ENCODE data around the gene DDAH1.
A peak's percentile ranks its signal among the peaks of the same experiment; 100 is the strongest.

DDAH1 gene

DNA sequence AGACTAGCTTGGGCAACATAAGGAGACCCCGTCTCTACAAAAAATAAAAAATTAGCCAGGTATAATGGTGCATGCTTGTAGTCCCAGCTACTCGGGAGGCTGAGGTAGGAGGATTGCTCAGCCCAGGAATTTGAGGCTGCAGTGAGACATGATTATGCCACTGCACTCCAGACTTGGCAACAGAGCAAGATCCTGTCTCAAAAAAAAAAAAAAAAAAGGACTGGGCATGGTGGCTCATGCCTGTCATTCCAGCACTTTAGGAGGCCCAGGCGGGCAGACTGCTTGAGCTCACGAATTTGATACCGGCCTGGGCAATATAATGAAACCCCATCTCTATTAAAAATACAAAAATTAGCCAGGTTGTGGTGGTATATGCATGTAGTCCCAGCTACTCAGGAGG lies 141.2 kb downstream of the DDAH1 start:
- DNase-seq = no peak

- no peak for DNase-seq
These were observed 142.3 kb downstream of the DDAH1 start for GRCh38 chr1:85322655-85323054.

- no peak for DNase-seq
These were observed 143.6 kb downstream of the DDAH1 start for GRCh38 chr1:85321237-85321964.

GRCh38 chr1:85320371-85321131 lies 144.4 kb downstream of the DDAH1 start:
- DNase-seq = no peak

DNA sequence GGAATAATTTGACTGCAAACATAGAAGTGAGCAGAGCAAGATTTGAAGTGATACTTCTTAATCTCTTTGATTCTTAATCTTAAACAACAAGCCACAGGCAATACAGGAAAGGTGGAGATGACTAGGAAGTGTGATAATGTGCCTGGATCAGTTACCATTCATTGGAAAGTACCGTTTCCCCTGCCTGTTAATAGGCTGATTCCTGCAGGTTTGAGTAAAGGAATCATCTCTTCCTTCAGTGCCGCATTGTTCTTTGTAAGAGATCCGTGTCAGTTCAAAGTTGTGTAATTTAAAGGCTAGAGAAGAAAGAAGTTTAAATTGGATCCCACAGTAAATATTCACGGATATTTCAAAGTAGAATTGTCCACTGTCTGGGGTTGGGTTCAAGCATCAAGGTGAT lies 145.0 kb downstream of the DDAH1 start:
- DNase-seq = no peak

GRCh38 chr1:85319491-85319890 lies 145.5 kb downstream of the DDAH1 start:
- no peak for DNase-seq

DNA sequence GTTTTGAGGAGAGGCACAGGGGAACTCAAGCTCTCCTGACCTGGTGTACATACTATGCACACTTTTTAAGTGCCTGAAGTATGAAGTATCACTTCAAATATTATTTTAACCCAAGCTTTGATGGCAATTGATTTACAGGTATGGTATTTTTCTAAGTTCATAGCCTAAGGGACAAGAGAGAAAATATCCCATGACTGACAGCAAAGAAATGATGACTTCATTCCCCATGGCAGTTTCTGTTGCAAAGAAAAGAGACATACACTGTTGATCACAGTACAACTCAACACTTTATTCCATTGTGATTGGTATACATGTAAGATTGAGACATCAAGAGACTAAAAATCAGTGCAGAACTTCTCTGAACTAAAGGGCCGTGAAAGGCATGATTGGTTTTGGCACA lies 146.7 kb downstream of the DDAH1 start:
- DNase-seq = no peak

- DNase-seq = no peak
These were observed 147.4 kb downstream of the DDAH1 start for GRCh38 chr1:85317560-85317959.

- no peak for DNase-seq
These were observed 148.6 kb downstream of the DDAH1 start for GRCh38 chr1:85316321-85316720.

GRCh38 chr1:85315789-85316188 lies 149.2 kb downstream of the DDAH1 start:
- DNase-seq = no peak

GRCh38 chr1:85314726-85315125 lies 150.2 kb downstream of the DDAH1 start:
- DNase-seq = no peak

DNA sequence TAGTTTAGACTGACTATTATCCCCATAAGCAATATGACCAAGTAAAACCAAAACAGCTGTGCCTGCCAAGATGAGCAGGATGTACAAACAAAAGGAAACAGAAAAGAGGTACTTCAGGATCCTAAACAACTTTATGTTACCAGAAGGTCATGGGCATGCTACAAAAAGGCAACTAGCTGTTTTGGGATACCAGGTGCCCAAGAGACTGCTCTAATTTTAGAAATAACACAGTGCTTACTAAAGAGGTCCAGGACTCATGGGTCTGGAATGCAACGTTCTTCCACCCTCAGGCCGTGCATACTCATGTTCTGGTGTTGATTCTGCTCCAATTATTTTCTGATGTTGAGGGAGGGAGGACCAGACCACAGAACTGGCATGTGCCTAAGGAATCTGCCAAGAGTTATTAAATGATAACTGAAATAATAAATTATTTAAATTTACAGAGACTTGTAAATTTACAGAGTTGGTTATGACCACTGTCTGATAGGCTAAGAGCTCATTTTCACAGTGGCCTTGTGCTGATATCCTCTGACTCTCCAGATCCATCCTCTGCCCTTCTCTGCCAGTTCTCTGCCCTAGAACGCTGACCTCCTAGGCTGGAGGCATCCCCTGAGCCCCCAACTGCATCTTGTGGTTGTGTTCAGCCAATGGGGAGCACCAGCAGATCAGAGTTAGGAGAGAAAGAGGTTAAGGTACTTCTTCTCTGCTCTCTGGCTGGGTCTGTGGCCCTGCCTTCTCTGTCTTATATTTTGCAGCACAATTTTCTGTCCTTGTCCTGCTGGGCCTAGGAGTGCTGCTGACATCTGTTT lies 150.9 kb downstream of the DDAH1 start:
- no peak for DNase-seq

DNA sequence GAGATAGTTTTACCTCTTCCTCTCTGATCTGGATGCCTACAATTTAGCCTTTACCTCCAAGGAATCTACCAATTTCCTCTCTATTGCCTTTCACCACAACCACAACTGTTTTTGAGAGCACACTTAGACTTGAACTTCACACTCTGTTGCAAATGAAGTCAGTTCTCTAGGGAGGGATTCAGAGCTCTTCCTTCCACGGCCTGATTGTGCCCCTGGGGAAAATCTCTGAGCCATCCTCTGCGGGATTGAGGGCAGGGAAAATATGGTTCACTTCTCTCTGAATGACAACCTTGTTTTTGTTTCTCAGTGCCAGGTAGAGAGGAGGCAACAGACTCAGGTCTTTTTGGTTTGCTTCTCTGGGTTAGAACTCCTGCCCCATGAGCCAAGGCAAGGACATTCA lies 153.1 kb downstream of the DDAH1 start:
- no peak for DNase-seq

- DNase-seq = no peak
These were observed 156.1 kb downstream of the DDAH1 start for GRCh38 chr1:85308833-85309350.

- DNase-seq = peak; percentile 44 to 51
These were observed 156.7 kb downstream of the DDAH1 start for GRCh38 chr1:85307987-85308832.

DNA sequence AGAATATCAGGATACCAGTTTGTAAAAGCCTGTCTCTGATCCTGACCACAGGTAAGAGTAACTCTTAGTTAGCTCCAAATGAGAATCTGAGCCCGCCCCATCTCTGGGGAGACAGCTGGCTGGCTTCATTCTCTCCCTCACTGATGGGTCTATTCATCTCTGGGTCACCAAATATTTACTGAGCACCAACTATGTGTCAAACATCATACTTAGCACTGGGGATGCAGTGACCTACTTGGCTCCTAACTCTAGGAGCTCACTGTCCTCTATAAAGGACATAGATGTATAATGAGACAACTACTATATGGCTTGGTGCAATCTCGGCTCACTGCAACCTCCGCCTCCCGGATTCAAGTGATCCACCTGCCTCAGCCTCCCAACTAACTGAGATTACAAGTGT lies 158.7 kb downstream of the DDAH1 start:
- DNase-seq = no peak

- no peak for DNase-seq
These were observed 161.4 kb downstream of the DDAH1 start for GRCh38 chr1:85303440-85304162.

- no peak for DNase-seq
These were observed 164.8 kb downstream of the DDAH1 start for GRCh38 chr1:85300140-85300539.

DNA sequence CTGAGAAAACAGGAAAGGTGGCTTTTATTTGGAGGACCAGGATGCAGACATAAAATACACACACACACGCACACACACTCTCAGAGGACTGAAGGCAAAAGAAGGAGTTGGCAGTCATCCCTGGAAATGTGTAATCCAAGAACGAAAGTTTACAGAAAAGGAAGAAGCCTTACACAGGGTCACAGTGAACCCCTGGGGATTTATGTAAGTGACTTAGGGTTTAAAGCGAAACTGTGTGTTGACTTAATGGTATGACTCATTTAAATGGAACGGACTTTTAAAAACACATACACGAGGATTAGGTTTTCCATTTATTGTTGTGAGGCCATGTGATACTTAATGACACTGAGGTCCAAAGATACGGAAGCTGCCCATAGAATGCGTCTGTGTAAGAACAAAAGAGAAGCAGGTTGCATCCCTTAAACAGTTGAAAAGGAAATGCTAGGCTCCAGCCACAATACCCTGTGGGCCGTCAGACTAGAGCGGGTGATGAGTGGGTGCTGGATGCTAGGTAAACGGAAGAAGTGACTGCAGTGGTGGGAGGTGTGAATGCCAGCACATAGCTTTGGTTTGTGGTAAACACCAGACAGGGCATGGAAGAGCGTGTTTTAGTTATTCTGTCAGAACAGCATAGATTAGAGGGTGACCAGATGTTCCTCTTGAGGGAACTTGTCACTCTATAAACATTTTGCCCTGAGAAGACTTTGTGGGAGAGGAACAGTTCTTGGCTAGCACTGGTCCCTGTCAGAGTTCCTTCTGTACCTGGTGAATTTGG lies 166.9 kb downstream of the DDAH1 start:
- no peak for DNase-seq

DNA sequence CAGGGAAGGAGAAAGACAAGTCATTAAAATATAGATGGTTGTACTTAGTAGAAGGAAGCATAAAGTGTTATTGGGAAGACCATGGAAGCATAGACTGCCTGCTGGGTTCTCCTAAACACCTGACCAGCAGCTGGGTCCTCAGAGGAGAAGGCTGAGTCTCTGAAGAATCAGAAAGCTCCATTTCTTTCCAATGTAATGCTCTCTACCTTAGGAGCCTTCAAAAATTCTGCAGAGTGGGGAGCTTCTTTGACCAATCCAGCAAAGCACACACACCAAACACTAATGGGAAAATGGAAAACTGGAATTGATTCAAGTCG lies 167.5 kb downstream of the DDAH1 start:
- DNase-seq = no peak

GRCh38 chr1:85296980-85297379 lies 168.0 kb downstream of the DDAH1 start:
- no peak for DNase-seq

Data from AML-193 (cell line).